GM19324 (cell line): ENCODE data around the gene C4orf54.

Source experiments
- ATAC-seq: cut with Tn5 transposase; IDR thresholded peaks from one replicate; pipeline ENCODE4 v1.9.1; 2021; ENCODE audit warnings: mild to moderate bottlenecking, moderate library complexity; ENCODE audit not compliant: unreplicated experiment, low FRiP score

The C4orf54 gene

DNA sequence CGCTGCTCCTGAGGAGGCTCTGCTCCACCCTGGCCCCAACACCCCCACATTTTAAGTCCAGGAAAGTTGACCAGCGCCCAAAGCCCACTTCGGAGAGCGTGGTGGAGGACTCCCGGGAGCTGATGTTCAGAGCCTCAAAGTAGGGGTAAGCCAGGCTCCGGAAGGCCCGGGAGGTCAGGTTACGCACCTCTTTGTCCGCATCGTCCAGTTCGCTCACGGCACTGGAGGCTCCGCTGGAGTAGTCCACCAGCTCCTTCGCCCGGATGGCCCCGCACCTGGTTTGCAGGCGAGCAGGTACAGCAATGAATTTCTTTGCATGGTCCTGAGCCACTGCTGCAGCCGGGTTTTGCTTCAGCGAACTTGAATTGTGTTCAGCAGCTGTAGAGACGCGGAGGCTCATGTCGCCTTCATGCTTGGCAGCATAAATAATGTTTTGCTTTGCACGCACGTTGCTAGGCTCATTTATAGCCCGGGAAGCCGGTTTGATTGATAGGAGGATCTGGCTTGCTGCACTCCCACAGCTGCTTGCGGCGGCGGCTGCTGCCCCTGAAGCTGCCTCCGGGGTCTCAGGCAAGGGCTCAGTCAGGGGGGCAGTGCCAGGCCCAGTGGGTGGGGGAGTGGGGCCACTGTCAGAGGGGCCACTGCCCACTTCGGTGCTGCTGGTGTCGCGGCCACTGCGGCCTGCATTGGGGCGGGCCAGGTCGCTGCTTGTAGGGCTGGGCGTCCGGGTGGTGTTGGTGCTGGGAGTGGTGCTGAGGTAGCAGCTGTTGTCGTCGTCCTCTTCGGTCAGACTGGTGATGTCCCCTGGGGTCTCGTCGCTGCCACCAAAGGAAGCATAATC lies 4.8 kb downstream of the C4orf54 start:
- no peak for ATAC-seq

DNA sequence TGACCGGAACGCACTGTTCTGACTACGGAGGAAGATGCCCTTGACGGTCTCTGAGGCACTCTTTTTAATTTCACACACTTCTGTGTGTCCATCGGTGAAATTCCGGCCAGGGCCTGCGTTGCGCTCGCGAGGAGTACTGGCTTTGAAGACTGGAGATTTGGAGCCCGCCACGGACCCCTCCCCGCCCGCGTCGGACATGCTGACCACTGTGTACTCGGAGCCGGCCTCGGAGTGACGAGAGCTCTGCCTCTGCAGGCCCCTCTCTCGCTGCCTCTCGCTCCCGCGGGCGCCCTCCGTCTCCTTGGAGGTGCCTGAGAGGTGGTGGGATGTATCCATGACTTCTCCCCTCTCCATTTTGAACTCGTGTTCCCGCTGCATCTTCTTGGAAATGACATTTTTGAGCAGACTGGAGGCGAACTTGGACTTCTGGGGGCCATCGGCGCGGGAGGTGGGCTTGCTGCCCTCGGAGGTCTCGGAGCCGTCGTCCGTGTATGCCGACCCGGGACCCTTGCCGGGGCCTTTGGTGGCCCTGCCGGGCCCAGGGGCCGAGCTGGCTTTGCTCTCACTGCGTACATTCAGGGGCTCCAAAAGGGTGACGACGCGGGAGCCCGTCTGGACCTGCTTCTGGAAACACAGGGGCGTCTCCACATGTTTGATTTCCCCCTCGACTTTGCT lies 5.7 kb downstream of the C4orf54 start:
- no peak for ATAC-seq

- no peak for ATAC-seq
These were observed 6.4 kb downstream of the C4orf54 start for GRCh38 chr4:99651016-99651769.

GRCh38 chr4:99649778-99650177 lies 7.8 kb downstream of the C4orf54 start:
- ATAC-seq: no peak

GRCh38 chr4:99649208-99649607 lies 8.4 kb downstream of the C4orf54 start:
- no peak for ATAC-seq

DNA sequence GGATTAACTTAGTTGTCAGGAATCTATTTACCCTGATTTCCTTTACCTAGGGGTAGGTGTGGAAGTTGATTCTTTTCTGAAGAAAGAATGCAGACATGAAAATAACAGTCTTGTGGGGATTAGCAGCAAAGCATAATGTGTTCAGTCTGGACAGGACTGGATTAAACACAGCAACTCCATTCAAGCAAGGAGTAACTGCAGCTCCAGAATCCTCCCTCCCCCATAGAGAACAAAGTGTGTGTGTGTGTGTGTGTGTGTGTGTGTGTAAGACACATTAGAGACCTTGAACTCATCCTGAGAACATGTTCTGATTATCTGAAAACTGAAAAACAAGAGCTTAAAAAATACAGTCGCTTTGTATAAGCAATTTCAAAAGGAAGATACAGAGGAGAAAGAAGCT lies 9.3 kb downstream of the C4orf54 start:
- no peak for ATAC-seq

- no peak for ATAC-seq
These were observed 10.6 kb downstream of the C4orf54 start for GRCh38 chr4:99647071-99647470.

DNA sequence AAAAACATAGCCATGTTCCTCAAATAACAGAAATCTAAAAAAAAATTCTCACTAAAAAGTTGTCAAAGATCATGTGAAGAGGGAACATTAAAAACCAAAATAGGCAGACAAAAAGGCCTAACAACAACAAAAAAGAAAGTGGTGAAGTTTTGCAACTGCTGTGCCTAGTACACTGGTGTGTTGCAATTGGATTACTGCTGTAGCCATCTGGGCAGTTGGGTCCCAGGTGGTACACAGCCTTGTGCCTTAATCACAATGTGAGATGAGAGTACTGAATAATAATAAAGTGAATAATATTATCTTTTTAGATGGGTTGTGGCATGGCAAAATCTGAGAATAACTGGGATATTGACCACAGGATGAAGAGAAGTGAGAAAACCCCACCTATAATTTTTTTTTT lies 12.0 kb downstream of the C4orf54 start:
- no peak for ATAC-seq

DNA sequence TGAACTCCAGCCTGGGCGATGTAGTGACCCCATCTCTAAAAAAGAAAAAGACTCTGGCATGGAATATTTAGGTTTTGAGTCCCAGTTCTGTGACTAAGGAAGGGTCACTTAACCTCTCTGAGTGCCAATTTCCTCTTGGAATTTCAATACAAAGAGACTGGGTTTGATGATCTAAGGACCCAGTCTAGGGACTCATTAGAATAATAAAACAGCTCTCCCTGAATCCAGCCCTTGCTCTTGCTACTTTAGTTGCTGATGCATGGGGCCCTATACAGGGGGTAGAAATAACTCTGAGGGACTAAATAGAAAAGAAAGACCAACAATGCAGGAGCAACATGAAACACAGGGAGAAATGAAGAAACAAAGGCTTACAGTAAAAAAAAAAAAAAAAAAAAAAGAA lies 12.6 kb downstream of the C4orf54 start:
- no peak for ATAC-seq

DNA sequence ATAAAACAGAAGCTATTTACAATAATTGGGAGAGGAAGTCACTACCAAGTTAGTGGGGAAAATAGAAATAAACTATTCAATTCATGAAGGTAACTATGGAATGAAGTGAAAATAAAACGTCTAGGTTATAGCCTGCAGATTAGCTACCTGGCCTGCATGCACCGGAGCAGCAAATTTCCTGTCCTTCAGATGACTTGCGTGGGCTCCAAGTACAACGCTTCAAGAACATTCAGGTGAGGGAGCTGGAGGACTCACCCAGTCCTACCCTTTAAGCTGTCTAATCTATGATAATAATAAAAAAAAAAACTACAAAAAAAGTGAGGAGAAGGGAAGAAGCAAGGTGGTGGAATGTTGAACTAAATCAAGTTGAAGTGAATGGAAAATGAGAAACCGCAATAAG lies 13.2 kb downstream of the C4orf54 start:
- ATAC-seq: no peak

- ATAC-seq: no peak
These were observed 14.7 kb downstream of the C4orf54 start for GRCh38 chr4:99642725-99643489.

- no peak for ATAC-seq
These were observed 17.0 kb downstream of the C4orf54 start for GRCh38 chr4:99640676-99641075.

DNA sequence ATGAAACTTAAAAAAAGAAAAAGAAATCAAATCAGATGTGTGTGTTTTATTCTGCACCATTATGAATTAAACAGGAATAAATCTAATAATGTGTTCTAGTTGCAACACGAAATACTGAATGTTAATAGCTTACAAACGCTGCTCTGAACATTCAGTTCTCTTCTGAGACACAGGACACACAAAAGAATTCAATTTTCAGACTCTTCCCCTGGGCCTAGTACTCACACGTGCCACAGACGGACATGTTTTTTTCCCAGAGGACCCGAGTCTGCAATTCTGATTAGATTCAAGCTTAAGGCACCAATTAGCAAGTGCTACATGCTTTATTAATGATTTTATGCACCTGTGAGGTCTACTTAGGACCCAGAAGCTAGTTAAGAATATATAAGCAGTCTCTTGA lies 20.5 kb downstream of the C4orf54 start:
- no peak for ATAC-seq

DNA sequence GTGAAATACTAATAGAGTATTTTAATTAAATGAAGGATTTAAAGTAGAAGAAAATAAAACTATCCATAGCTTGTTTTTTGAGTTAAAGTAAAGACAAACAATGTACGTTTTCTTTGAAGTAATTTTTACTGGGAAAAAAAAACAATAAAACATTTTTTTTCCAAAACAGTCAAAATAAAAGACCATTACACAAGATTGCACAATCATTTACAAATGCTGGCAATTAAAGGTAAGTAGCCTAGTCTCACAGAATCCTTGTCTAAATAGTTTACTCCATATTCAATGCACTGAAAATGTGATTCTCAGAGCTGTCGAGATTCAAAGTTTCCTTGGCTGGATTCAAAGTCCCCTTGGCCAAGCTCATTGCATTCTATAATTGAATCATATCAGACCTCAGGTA lies 21.2 kb downstream of the C4orf54 start:
- ATAC-seq: no peak

GRCh38 chr4:99635601-99636000 lies 22.0 kb downstream of the C4orf54 start:
- peak; percentile 42 for ATAC-seq

DNA sequence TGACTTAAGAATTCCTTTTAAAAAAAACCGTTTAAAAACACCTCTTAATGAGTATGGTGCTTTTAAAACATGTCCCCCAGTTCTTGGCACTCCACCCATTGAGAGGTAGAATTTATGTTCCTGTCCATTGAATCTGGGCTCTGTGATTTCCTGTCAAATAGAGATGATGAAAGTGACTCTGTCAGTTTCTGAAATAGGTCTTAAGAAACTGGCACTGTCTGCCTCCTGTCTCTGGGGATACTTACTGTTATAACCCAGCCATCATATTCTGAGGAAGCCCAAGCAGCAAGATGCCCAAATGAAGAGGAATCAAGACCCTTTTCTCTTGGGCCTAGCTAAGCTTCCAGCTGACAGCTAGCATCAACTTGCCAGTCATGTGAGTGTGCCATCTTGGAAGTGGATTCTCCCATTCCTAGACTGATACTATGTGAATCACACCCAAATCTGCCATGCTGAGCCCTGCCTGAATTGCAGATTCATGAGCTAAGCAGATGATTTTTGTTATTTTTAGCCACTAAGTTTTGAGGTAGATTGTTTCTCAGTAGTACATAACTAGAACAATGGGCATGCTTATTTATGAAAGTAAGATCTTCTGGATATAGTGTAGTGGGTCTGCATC lies 22.8 kb downstream of the C4orf54 start:
- ATAC-seq: no peak

DNA sequence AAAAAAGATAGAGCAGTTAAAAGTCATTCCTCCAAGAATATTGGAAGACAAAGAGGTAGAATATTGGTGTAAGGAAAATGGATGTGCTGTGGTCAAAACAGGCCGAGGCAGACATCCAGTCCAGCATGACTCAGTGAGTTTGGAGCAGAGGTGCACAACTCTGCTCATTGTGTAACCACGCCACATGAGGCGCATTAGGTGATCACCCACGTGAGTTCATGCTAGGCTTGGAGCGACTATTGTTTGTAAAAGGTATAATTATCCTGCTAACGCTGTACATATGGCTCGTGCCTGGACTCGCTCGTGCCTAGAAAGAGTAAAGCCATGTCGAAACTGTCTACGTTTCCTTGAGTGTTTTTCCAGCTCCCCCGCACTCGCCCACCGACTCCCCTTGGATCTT lies 23.9 kb downstream of the C4orf54 start:
- ATAC-seq: no peak

- no peak for ATAC-seq
These were observed 26.7 kb downstream of the C4orf54 start for GRCh38 chr4:99630857-99631360.

DNA sequence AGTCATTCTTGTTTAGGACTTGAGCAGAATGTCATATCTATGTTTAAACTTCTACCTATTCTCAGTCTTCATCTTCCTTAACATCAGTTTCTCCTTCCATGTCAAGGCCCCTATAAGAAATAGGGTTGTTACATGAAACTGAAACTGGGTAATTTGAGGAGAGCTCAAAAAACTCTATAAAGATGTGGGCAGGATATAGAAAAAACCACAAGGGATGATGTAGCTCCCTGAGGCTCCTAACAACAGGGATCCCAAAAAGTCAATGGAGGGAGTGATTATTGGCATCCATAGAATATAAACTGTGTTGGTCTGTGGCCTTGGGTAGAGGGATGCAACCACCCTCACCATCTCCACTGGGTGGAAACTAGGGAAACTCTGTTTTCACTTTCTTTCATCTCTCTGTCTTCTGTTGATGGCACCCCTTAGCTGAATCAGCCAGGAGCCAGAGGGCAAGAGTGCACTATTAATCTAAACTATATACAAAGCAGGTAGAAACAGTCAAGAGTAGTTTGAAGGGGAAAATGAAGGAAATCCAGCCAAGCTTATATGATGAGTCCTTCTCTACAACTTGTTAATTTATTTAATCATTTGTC lies 27.6 kb downstream of the C4orf54 start:
- ATAC-seq: no peak

DNA sequence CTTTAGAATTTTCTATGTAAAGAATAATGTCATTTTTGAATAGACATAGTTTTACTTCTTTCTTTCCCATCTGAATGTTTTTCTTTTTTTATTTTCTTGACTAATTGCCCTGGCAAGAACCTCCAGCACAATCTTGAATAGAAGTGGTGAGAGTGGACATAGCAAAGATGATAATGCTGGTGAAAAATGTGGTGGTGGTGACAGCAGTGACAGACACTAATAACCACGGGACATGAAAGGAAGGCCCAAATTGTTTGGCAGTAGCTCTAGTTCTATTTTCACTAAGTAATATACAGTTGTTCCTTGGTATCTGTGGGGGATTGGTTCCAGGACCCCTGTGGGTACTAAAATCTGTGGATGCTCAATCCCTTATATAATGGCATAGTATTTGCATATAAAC lies 29.6 kb downstream of the C4orf54 start:
- no peak for ATAC-seq
